DND-41 (cell line): ENCODE measurements around the gene ADARB2.

Experiments used
- ATAC-seq: fragments of 200-7000 bp; cut with Tn5 transposase; 3 replicates; pipeline ENCODE4 v1.9.1; 2021; ENCODE audit warnings: low read depth; ENCODE audit not compliant: insufficient read depth
- DNase-seq: peaks from one replicate; pipeline ENCODE4 v3.0.0-alpha.2; 2020
- H2AFZ ChIP-seq: 2 replicates; pipeline ENCODE4 v1.6.0; 2012; ENCODE audit warnings: low read depth, low read length
- H3K27ac ChIP-seq: 2 replicates; pipeline ENCODE4 v1.5.1; 2012; ENCODE audit warnings: low read length, inconsistent platforms
- H3K27me3 ChIP-seq: fragments of 200-600 bp; sonication (generic); 2 replicates; pipeline ENCODE4 v1.6.0; 2012; ENCODE audit warnings: low read length, mild to moderate bottlenecking, inconsistent platforms; ENCODE audit not compliant: insufficient read depth, poor library complexity
- H3K36me3 ChIP-seq: 2 replicates; pipeline ENCODE4 v1.5.1; 2012; ENCODE audit warnings: low read length, inconsistent platforms; ENCODE audit not compliant: insufficient read depth
- H3K4me1 ChIP-seq: 2 replicates; pipeline ENCODE4 v1.5.1; 2012; ENCODE audit warnings: mild to moderate bottlenecking, low read length; ENCODE audit not compliant: insufficient read depth
- H3K4me2 ChIP-seq: 2 replicates; pipeline ENCODE4 v1.6.0; 2012; ENCODE audit warnings: mild to moderate bottlenecking, moderate library complexity, low read length, inconsistent platforms; ENCODE audit not compliant: insufficient read depth
- H3K4me3 ChIP-seq, 2 experiments: fragments of 200-600 bp in 1 of 2; shearing (Covaris generic) in 1 of 2; 2 replicates each; pipeline ENCODE4 v1.5.1; 2012 to 2016; ENCODE audit warnings: inconsistent platforms in 2 of 2, low read length in 2 of 2, mild to moderate bottlenecking in 2 of 2, low read depth in 1 of 2, moderate library complexity in 1 of 2
- H3K79me2 ChIP-seq: 2 replicates; pipeline ENCODE4 v1.6.0; 2012; ENCODE audit warnings: low read length, inconsistent platforms; ENCODE audit not compliant: insufficient read depth
- H3K9ac ChIP-seq: 2 replicates; pipeline ENCODE4 v1.6.0; 2012; ENCODE audit warnings: low read depth, mild to moderate bottlenecking, inconsistent platforms, low read length, moderate library complexity
- H3K9me3 ChIP-seq: 2 replicates; pipeline ENCODE4 v1.5.1; 2012; ENCODE audit warnings: low read length, moderate library complexity, mild to moderate bottlenecking, inconsistent platforms; ENCODE audit not compliant: insufficient read depth, severe bottlenecking
- H4K20me1 ChIP-seq: 2 replicates; pipeline ENCODE4 v1.6.0; 2012; ENCODE audit warnings: low read length; ENCODE audit not compliant: insufficient read depth
- CTCF ChIP-seq: IDR thresholded peaks from 2 replicates; pipeline ENCODE4 v1.5.1; 2012; ENCODE audit warnings: borderline replicate concordance, low read length, moderate library complexity, mild to moderate bottlenecking; ENCODE audit not compliant: poor library complexity, severe bottlenecking; ENCODE audit errors: extremely low read depth
- EZH2 ChIP-seq: IDR thresholded peaks from 3 replicates; pipeline ENCODE4 v1.6.1; 2012; ENCODE audit warnings: borderline replicate concordance, low read depth, mild to moderate bottlenecking, moderate library complexity, low read length, inconsistent platforms; ENCODE audit not compliant: severe bottlenecking

The ADARB2 gene

GRCh38 chr10:1335642-1336041 lies 401.7 kb downstream of the ADARB2 start:
- no peaks in the 10 kb centered on the region for H3K4me1 ChIP-seq
- TF ChIP-seq CTCF (no peak), EZH2 (no peak)
- no peak overlapping the region for H3K9ac ChIP-seq
- no peak overlapping the region for H3K4me3 ChIP-seq
- no peaks in the 10 kb centered on the region for H4K20me1 ChIP-seq
- no peaks in the 10 kb centered on the region for H3K27me3 ChIP-seq
- H3K9me3 ChIP-seq = no peaks in the 10 kb centered on the region
- H3K36me3 ChIP-seq = no peaks in the 10 kb centered on the region
- H3K79me2 ChIP-seq = no peaks in the 10 kb centered on the region
- no peak overlapping the region for H3K4me2 ChIP-seq
- DNase-seq = no peak
- no peak for ATAC-seq
- H3K27ac ChIP-seq = no peak overlapping the region
- H2AFZ ChIP-seq = no peak overlapping the region

- no peak for TF ChIP-seq EZH2
- TF ChIP-seq CTCF = no peak
- no peak overlapping the region for H3K27ac ChIP-seq
- H3K36me3 ChIP-seq = no peaks in the 10 kb centered on the region
- no peaks in the 10 kb centered on the region for H3K27me3 ChIP-seq
- no peaks in the 10 kb centered on the region for H3K4me1 ChIP-seq
- DNase-seq = no peak
- H3K9me3 ChIP-seq = no peaks in the 10 kb centered on the region
- ATAC-seq = no peak
- H3K4me2 ChIP-seq = no peak overlapping the region
- no peak overlapping the region for H2AFZ ChIP-seq
- no peaks in the 10 kb centered on the region for H4K20me1 ChIP-seq
- no peak overlapping the region for H3K9ac ChIP-seq
- no peak overlapping the region for H3K4me3 ChIP-seq
- H3K79me2 ChIP-seq = no peaks in the 10 kb centered on the region
Measured at GRCh38 chr10:1333981-1334380, 403.3 kb downstream of the ADARB2 start.

- H3K9ac ChIP-seq = no peak overlapping the region
- H3K4me1 ChIP-seq = no peaks in the 10 kb centered on the region
- no peak overlapping the region for H2AFZ ChIP-seq
- H3K36me3 ChIP-seq = no peaks in the 10 kb centered on the region
- H3K9me3 ChIP-seq = no peaks in the 10 kb centered on the region
- no peaks in the 10 kb centered on the region for H3K27me3 ChIP-seq
- H3K4me3 ChIP-seq = no peak overlapping the region
- no peaks in the 10 kb centered on the region for H4K20me1 ChIP-seq
- no peak overlapping the region for H3K4me2 ChIP-seq
- no peaks in the 10 kb centered on the region for H3K79me2 ChIP-seq
- H3K27ac ChIP-seq = no peak overlapping the region
- no peak for TF ChIP-seq CTCF
- TF ChIP-seq EZH2 = no peak
- DNase-seq (no peak), ATAC-seq (no peak)
Measured at GRCh38 chr10:1331560-1331959, 405.8 kb downstream of the ADARB2 start.

- H3K9me3 ChIP-seq = no peaks in the 10 kb centered on the region
- H3K36me3 ChIP-seq = no peaks in the 10 kb centered on the region
- H3K4me3 ChIP-seq = no peak overlapping the region
- DNase-seq (no peak), ATAC-seq (no peak)
- H3K79me2 ChIP-seq = no peaks in the 10 kb centered on the region
- H3K27me3 ChIP-seq = no peaks in the 10 kb centered on the region
- no peak overlapping the region for H3K4me2 ChIP-seq
- no peak overlapping the region for H3K27ac ChIP-seq
- peaks cover 8% of the 10 kb centered on the region; the same call in 1 of the 2 replicates for H3K4me1 ChIP-seq
- H4K20me1 ChIP-seq = no peaks in the 10 kb centered on the region
- no peak for TF ChIP-seq CTCF
- TF ChIP-seq EZH2 = no peak
- no peak overlapping the region for H2AFZ ChIP-seq
- no peak overlapping the region for H3K9ac ChIP-seq
Measured at GRCh38 chr10:1329622-1330021, 407.7 kb downstream of the ADARB2 start.
